K562 (cell line): Measurements from ENCODE around the gene ANAPC2. TPM values are rescaled to one million over a fixed set of nuclear protein-coding genes. Genes with fewer than 3 reads are reported as not detected.

Experiments used
- ATAC-seq: fragments of 200-7000 bp; cut with Tn5 transposase; 3 replicates; pipeline ENCODE4 v1.9.1; 2020; ENCODE audit warnings: moderate library complexity
- BruUV-seq: library from RNA; stranded (reverse); fragments of 400-500 nt; replicated peaks from 2 replicates; lab custom pipeline; 2021; lab: Mats Ljungman, UMichigan
- CTCF ChIA-PET: fragments of 300-600 bp; formaldehyde crosslinking; extraction: SDS; loops from one replicate; lab custom pipeline; 2021; ENCODE audit warnings: low intra/inter-chr PET ratio; lab: Yijun Ruan, JAX
- POLR2A ChIA-PET: fragments of 300-600, 350-650 bp; sonication (Branson Sonifier 250); formaldehyde crosslinking; extraction: SDS; loops from one replicate; lab custom pipeline; 2021; ENCODE audit warnings: antibody characterized with exemption, inconsistent platforms; lab: Yijun Ruan, JAX
- DNase-seq, 4 experiments: peaks; one replicate each; pipeline versions ENCODE4 v3.0.0 to v3.0.0-alpha.2; 2011 to 2018; ENCODE audit warnings: low spot score in 3 of 4, mixed read lengths in 3 of 4; ENCODE audit errors: extremely low read depth in 1 of 4
- FAIRE-seq: peaks from 2 replicates; lab custom pipeline; 2011; peaks lifted over from hg19 to GRCh38; lab: Jason Lieb, UNC
- H2AFZ ChIP-seq: 2 replicates; pipeline ENCODE4 v1.6.0; 2011; ENCODE audit warnings: low read depth, low read length, control low read depth, inconsistent platforms
- H3K27ac ChIP-seq: fragments of 200-600 bp; 3 replicates; pipeline ENCODE4 v1.8.0; 2011; ENCODE audit warnings: low read depth, mild to moderate bottlenecking, control low read depth, inconsistent platforms, low read length, moderate library complexity, mixed read lengths; ENCODE audit errors: extremely low read depth
- H3K27me3 ChIP-seq, 2 experiments: fragments of 300-600 bp in 1 of 2; 2 replicates in 1 of 2; 3 replicates in 1 of 2; pipeline versions ENCODE4 v1.6.0 to v1.8.0; 2011; ENCODE audit warnings: inconsistent platforms in 2 of 2, low read length in 2 of 2, mild to moderate bottlenecking in 1 of 2, mixed read lengths in 1 of 2, moderate library complexity in 1 of 2; ENCODE audit not compliant: control insufficient read depth in 2 of 2, insufficient read depth in 2 of 2
- H3K36me3 ChIP-seq: fragments of 300-600 bp; 3 replicates; pipeline ENCODE4 v1.8.0; 2011; ENCODE audit warnings: mild to moderate bottlenecking, low read length, inconsistent platforms; ENCODE audit not compliant: control insufficient read depth, insufficient read depth
- H3K4me1 ChIP-seq, 2 experiments: fragments of 200-600 bp in 1 of 2; replicated peaks in 1 of 2; 2 replicates in 1 of 2; 3 replicates in 1 of 2; pipeline versions ENCODE4 v1.5.1 to v1.8.0; 2011; ENCODE audit warnings: inconsistent platforms in 2 of 2, low read length in 2 of 2, mild to moderate bottlenecking in 1 of 2, mixed read lengths in 1 of 2, moderate library complexity in 1 of 2; ENCODE audit not compliant: control insufficient read depth in 2 of 2, insufficient read depth in 2 of 2
- H3K4me2 ChIP-seq: 2 replicates; pipeline ENCODE4 v1.6.1; 2011; ENCODE audit warnings: low read length, control low read depth, inconsistent platforms, mixed read lengths; ENCODE audit not compliant: insufficient read depth
- H3K4me3 ChIP-seq: fragments of 200-600 bp; sonication (generic), shearing (Covaris generic); 2 replicates; pipeline ENCODE4 v1.5.1; 2016; ENCODE audit warnings: control low read depth, inconsistent platforms
- H3K79me2 ChIP-seq: fragments of 200-600 bp; 3 replicates; pipeline ENCODE4 v1.8.0; 2011; ENCODE audit warnings: low read length, inconsistent platforms; ENCODE audit not compliant: control insufficient read depth, insufficient read depth
- H3K9ac ChIP-seq, 2 experiments: 2 replicates each; pipeline versions ENCODE4 v1.6.0 to v1.6.1; 2011; ENCODE audit warnings: low read depth in 2 of 2, low read length in 2 of 2, control low read depth in 1 of 2, inconsistent platforms in 1 of 2, mild to moderate bottlenecking in 1 of 2, mixed read lengths in 1 of 2; ENCODE audit not compliant: insufficient read depth in 1 of 2
- H3K9me1 ChIP-seq: one replicate; pipeline ENCODE4 v1.6.0; 2011; ENCODE audit warnings: inconsistent platforms, mild to moderate bottlenecking, low read length, moderate library complexity; ENCODE audit not compliant: control insufficient read depth, insufficient read depth
- H3K9me3 ChIP-seq: replicated peaks from 2 replicates; pipeline ENCODE4 v1.5.1; 2011; ENCODE audit warnings: low read depth, low read length, inconsistent platforms; ENCODE audit not compliant: control insufficient read depth, insufficient read depth
- H4K20me1 ChIP-seq: replicated peaks from 2 replicates; pipeline ENCODE4 v1.6.1; 2011; ENCODE audit warnings: low read length, inconsistent platforms, mixed read lengths; ENCODE audit not compliant: control insufficient read depth, insufficient read depth
- E2F1 ChIP-seq: sonication (generic); formaldehyde crosslinking; IDR thresholded peaks from 2 replicates; pipeline ENCODE4 v1.8.1; 2023; ENCODE audit warnings: mild to moderate bottlenecking, missing genetic modification reagents, moderate library complexity
- MED1 ChIP-seq: sonication (generic); formaldehyde crosslinking; IDR thresholded peaks from 2 replicates; pipeline ENCODE4 v1.8.1; 2023; ENCODE audit warnings: missing genetic modification reagents, borderline replicate concordance
- POLR2G ChIP-seq: fragments of 200-400 bp; formaldehyde crosslinking; IDR thresholded peaks from 2 replicates; pipeline ENCODE4 v1.6.1; 2017; ENCODE audit warnings: low read depth, mild to moderate bottlenecking, antibody characterized with exemption, low read length, moderate library complexity
- RBFOX2 ChIP-seq: fragments of 200-400 bp; formaldehyde crosslinking; IDR thresholded peaks from 2 replicates; pipeline ENCODE4 v1.6.1; 2017; ENCODE audit warnings: low read depth, mild to moderate bottlenecking, low read length, moderate library complexity
- RFX7 ChIP-seq: fragments of 250-450 bp; sonication (Bioruptor Pico); IDR thresholded peaks from 2 replicates; pipeline ENCODE4 v1.5.1; 2021; ENCODE audit warnings: mild to moderate bottlenecking
- ZC3H4 ChIP-seq: sonication (generic); formaldehyde crosslinking; IDR thresholded peaks from 2 replicates; pipeline ENCODE4 v1.9.0; 2021; ENCODE audit warnings: missing genetic modification reagents, borderline replicate concordance
- WGBS: fragments of 100-300 bp; shearing (Covaris generic); methylation state at CpG from one replicate; pipeline ENCODE4 v1.1.6; 2016; ENCODE audit warnings: low coverage, mixed read lengths; ENCODE audit not compliant: insufficient coverage; ENCODE audit errors: missing lambda C conversion rate; 5-methylcytosine and 5-hydroxymethylcytosine counted together
- in situ Hi-C: fragments of 300-500 bp; cut with MboI; formaldehyde crosslinking; loops from 4 replicates; pipeline ENCODE4 v1.15.0; 2018; ENCODE audit warnings: inconsistent platforms, mixed read lengths
- intact Hi-C: fragments of 100-400 bp; cut with micrococcal nuclease; formaldehyde crosslinking; loops from 2 replicates; pipeline ENCODE4 v1.14.2; 2022
- polyA plus RNA-seq, 8 experiments: library from polyadenylated mRNA; depleted of rRNA in 4 of 8; stranded (reverse) in 5 of 8; unstranded in 3 of 8; fragments of >200 nt; fragmentation: Nextera tagmentation in 2 of 8; fragmentation: Illumina TruSeq in 1 of 8; extraction: Ambion mirVana in 2 of 8; extraction: Trizol in 1 of 8; gene quantifications; 2 replicates each; pipeline versions ENCODE4 v1.2.1 to v1.2.3, GENCODE V29; 2011 to 2014; ENCODE audit warnings: inconsistent platforms in 1 of 8, missing spikeins in 1 of 8
- total RNA-seq, 7 experiments: library from RNA; depleted of rRNA in 6 of 7; stranded (reverse); fragments of >200 nt in 6 of 7; fragmentation: Illumina TruSeq in 2 of 7; extraction: Trizol in 2 of 7; gene quantifications; 2 replicates each; pipeline versions ENCODE4 v1.2.1 to v1.2.3, GENCODE V29; 2011 to 2021; ENCODE audit warnings: low replicate concordance in 1 of 7

The ANAPC2 gene
- total and polyA plus RNA-seq, 9 of the 15 experiments (the other 6 are each of a cell fraction or from before 2014, with no cell fraction given): 0.11 to 56.5 (median 17.1) TPM; not detected in 1

GRCh38 chr9:137236936-137237421 is 48.6 kb upstream of the ANAPC2 start:
- H3K9ac ChIP-seq: peak overlapping the region; percentile 10 to 88; a peak in 3 of 4 replicates
- TF ChIP-seq E2F1: no peak
- TF ChIP-seq RBFOX2: peak; percentile 30; the same call in 1 of the 2 replicates
- TF ChIP-seq POLR2G: peak; percentile 10
- 0 out of 2 replicates have a peak, but pooled peaks have one; percentile 19 for TF ChIP-seq ZC3H4 (CRISPR knock-in tag)
- 0 out of 2 replicates have a peak, but pooled peaks have one; percentile 56 for TF ChIP-seq MED1
- no peak for TF ChIP-seq RFX7
- peaks cover 8% of the 10 kb centered on the region; the same call in 1 of the 3 replicates for H3K36me3 ChIP-seq
- H3K27ac ChIP-seq: no peak overlapping the region; the same call in 2 of the 3 replicates
- DNase-seq: no peak
- POLR2A ChIA-PET: interaction anchor here (0.6 to 1.3 kb wide), 6 partner anchors 41 to 232 kb away, joined by 3 to 5 read pairs (median 4); partner anchors contain the start of gene TOR4A
- WGBS: 47% methylated on average over 5 of the region's 11 CpGs
- ATAC-seq: no peak
- H3K9me1 ChIP-seq: peaks cover 5% of the 10 kb centered on the region
- H3K9me3 ChIP-seq: no peaks in the 10 kb centered on the region
- H2AFZ ChIP-seq: no peak overlapping the region
- no peak overlapping the region; the same call in 1 of the 2 replicates for H3K4me2 ChIP-seq
- no TSS peak for BruUV-seq
- in situ Hi-C loops: loop anchor here (25.0 kb wide), 1 partner anchor 450 kb away; the partner anchor contains the start of genes CCDC183 and TMEM141
- FAIRE-seq: no peak
- H3K4me1 ChIP-seq: peaks cover 16 to 91% of the 10 kb centered on the region in 2 experiments
- CTCF ChIA-PET: interaction anchor here (0.8 to 1.6 kb wide), 4 partner anchors 19 to 190 kb away, joined by 3 to 7 read pairs (median 4); partner anchors contain the start of genes NELFB and NPDC1
- H3K4me3 ChIP-seq: no peak overlapping the region
- peaks cover 35% of the 10 kb centered on the region for H3K79me2 ChIP-seq
- H4K20me1 ChIP-seq: peaks cover 5% of the 10 kb centered on the region
- intact Hi-C loops: no loop called here
- H3K27me3 ChIP-seq: no peaks in the 10 kb centered on the region
